CD4-positive, alpha-beta T cell (primary cell): ENCODE data around the gene IFNAR2. TPM values are rescaled to one million over a fixed set of nuclear protein-coding genes. Genes with fewer than 3 reads are reported as not detected.
A peak's percentile ranks its signal among the peaks of the same experiment; 100 is the strongest.

Source experiments
- ATAC-seq: fragments of 200-7000 bp; cut with Tn5 transposase; one replicate; pipeline ENCODE4 v1.10.0; 2022; ENCODE audit warnings: mild to moderate bottlenecking; ENCODE audit not compliant: poor library complexity
- CTCF ChIA-PET: fragments of 350-600 bp; sonication (Branson Sonifier 250); formaldehyde crosslinking; loops from one replicate; lab custom pipeline; 2021; ENCODE audit warnings: antibody characterized with exemption, inconsistent platforms; lab: Charles Lee
- POLR2A ChIA-PET: fragments of 350-600 bp; sonication (Branson Sonifier 250); formaldehyde crosslinking; loops from one replicate; lab custom pipeline; 2021; ENCODE audit warnings: antibody characterized with exemption, inconsistent platforms; lab: Charles Lee
- DNase-seq, 14 experiments: peaks; one replicate each; pipeline ENCODE4 v3.0.0-alpha.2; 2013 to 2020; ENCODE audit warnings: mixed read lengths in 2 of 14
- H3K27ac ChIP-seq, 2 donors: one replicate each; pipeline versions ENCODE4 v1.5.1 to v1.7.0; 2013; ENCODE audit warnings: low read length in 2 of 2, low read depth in 1 of 2, mild to moderate bottlenecking in 1 of 2
- H3K27me3 ChIP-seq, 2 experiments: 1 replicate in 1 of 2; 2 replicates in 1 of 2; pipeline versions ENCODE4 v1.6.1 to v1.7.0; 2013; ENCODE audit warnings: low read length in 2 of 2, control low read depth in 1 of 2, mild to moderate bottlenecking in 1 of 2, moderate library complexity in 1 of 2; ENCODE audit not compliant: insufficient read depth in 2 of 2, control insufficient read depth in 1 of 2
- H3K36me3 ChIP-seq: one replicate; pipeline ENCODE4 v1.6.1; 2013; ENCODE audit warnings: low read length, control low read depth; ENCODE audit not compliant: insufficient read depth
- H3K4me1 ChIP-seq: one replicate; pipeline ENCODE4 v1.6.1; 2013; ENCODE audit warnings: low read length, control low read depth; ENCODE audit not compliant: insufficient read depth
- H3K4me3 ChIP-seq: one replicate; pipeline ENCODE4 v1.5.1; 2013; ENCODE audit warnings: mild to moderate bottlenecking, low read length, moderate library complexity
- H3K9me3 ChIP-seq, 2 experiments: 1 replicate in 1 of 2; 2 replicates in 1 of 2; pipeline versions ENCODE4 v1.6.1 to v1.7.0; 2013; ENCODE audit warnings: low read length in 2 of 2, mild to moderate bottlenecking in 2 of 2, control low read depth in 1 of 2, moderate library complexity in 1 of 2; ENCODE audit not compliant: control insufficient read depth in 1 of 2, insufficient read depth in 1 of 2
- H3K27ac Mint-ChIP-seq: one replicate; pipeline ENCODE4 v1.8.0; 2020; ENCODE audit warnings: mixed read lengths
- H3K27me3 Mint-ChIP-seq: one replicate; pipeline ENCODE4 v1.8.0; 2021; ENCODE audit warnings: mixed read lengths
- H3K36me3 Mint-ChIP-seq: one replicate; pipeline ENCODE4 v1.8.0; 2021; ENCODE audit warnings: low read depth, mixed read lengths
- H3K4me1 Mint-ChIP-seq: one replicate; pipeline ENCODE4 v1.8.0; 2021; ENCODE audit warnings: low read depth, mixed read lengths
- H3K4me3 Mint-ChIP-seq: one replicate; pipeline ENCODE4 v1.8.0; 2020; ENCODE audit warnings: mild to moderate bottlenecking, mixed read lengths
- H3K9me3 Mint-ChIP-seq: one replicate; pipeline ENCODE4 v1.8.0; 2020; ENCODE audit warnings: mixed read lengths
- intact Hi-C, 2 experiments: fragments of 100-400 bp; cut with DNase I in 1 of 2; cut with micrococcal nuclease in 1 of 2; formaldehyde crosslinking; loops; one replicate each; pipeline versions ENCODE4 v1.15.1 to v1.9.0; 2023 to 2025; cut with DNase I, micrococcal nuclease
- total RNA-seq, 174 experiments: library from RNA in 2 of 174; stranded (reverse) in 2 of 174; gene quantifications; one replicate each; pipeline ENCODE4 v1.2.3 and lab custom pipeline; 2021 to 2026
- TF ChIP-seq, protein P1 (sequence below): fragments of 200-600 bp; IDR thresholded peaks from one replicate; pipeline ENCODE4 v1.8.0; 2022; ENCODE audit warnings: antibody characterized with exemption, mild to moderate bottlenecking

IFNAR2 gene
- total RNA-seq, 2 experiments from 2014 or later = 26.6 to 28.2 TPM

DNA sequence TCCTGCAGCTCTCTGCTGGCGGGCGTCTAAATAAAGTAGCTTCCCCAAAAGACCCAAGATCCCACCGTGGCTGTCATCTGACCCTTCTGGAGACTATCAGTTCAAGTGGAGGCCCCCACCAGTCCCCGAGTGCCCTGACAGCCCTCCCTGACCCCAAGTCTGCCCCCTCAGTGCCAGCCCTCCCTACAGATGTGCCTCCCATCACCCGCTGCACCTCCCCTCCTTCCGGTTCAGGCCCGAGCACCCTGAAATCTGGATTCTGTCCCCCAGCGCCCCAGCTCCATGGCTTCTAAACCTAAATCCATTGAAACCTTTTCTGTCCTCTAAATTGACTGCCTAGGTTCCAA lies 37.0 kb downstream of the IFNAR2 start:
- ChIA-PET CTCF (interaction anchor here (1.0 to 2.1 kb wide), 4 partner anchors 25 to 95 kb away, joined by 3 to 13 read pairs (median 4); no protein-coding TSS in a partner anchor), POLR2A (interaction anchor here (0.6 to 4.3 kb wide), 21 partner anchors 9 to 495 kb away, joined by 3 to 35 read pairs (median 5); partner anchors contain the start of genes IFNAR1, IFNAR2, PAXBP1 and TMEM50B)
- H3K36me3 Mint-ChIP-seq = peaks cover 74% of the 10 kb centered on the region
- Histone ChIP-seq H3K4me3 (peak overlapping the region; percentile 98), H3K27ac (peak overlapping the region; percentile 79 to 85), H3K9me3 (no peaks in the 10 kb centered on the region), H3K27me3 (no peaks in the 10 kb centered on the region), H3K36me3 (peaks cover 36% of the 10 kb centered on the region), H3K4me1 (peaks cover 56% of the 10 kb centered on the region)
- H3K27ac Mint-ChIP-seq = peak overlapping the region; percentile 94
- peak; percentile 28 for ATAC-seq
- no peaks in the 10 kb centered on the region for H3K27me3 Mint-ChIP-seq
- TF ChIP-seq, protein P1, sequence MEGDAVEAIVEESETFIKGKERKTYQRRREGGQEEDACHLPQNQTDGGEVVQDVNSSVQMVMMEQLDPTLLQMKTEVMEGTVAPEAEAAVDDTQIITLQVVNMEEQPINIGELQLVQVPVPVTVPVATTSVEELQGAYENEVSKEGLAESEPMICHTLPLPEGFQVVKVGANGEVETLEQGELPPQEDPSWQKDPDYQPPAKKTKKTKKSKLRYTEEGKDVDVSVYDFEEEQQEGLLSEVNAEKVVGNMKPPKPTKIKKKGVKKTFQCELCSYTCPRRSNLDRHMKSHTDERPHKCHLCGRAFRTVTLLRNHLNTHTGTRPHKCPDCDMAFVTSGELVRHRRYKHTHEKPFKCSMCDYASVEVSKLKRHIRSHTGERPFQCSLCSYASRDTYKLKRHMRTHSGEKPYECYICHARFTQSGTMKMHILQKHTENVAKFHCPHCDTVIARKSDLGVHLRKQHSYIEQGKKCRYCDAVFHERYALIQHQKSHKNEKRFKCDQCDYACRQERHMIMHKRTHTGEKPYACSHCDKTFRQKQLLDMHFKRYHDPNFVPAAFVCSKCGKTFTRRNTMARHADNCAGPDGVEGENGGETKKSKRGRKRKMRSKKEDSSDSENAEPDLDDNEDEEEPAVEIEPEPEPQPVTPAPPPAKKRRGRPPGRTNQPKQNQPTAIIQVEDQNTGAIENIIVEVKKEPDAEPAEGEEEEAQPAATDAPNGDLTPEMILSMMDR = no peak
- H3K4me1 Mint-ChIP-seq = peaks cover 55% of the 10 kb centered on the region
- intact Hi-C loops = loop anchor here (2.0 to 10.0 kb wide), 5 partner anchors 34 to 178 kb away; no protein-coding TSS in a partner anchor
- peak in 9 of 14 experiments; percentile 14 to 58 (median 42) for DNase-seq
- peak overlapping the region; percentile 99 for H3K4me3 Mint-ChIP-seq
- H3K9me3 Mint-ChIP-seq = no peaks in the 10 kb centered on the region

DNA sequence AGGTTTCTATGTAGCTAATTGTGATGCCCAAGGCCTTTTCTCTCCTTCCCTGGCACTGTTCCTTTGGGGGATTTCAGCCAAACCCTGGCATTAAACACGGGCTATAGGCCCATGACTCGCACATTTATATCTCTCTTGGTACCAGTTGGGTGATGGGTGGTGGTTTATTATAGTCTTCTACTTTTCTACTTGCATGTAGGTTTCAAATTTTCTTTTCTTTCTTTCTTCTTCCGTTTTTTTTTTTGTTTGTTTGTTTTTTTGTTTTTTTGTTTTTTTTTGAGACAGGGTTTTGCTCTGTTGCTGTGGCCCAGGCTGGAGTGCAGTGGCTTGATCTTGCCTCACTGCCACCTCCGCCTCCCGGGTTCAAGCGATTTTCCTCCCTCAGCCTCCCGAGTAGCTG lies 37.5 kb downstream of the IFNAR2 start:
- H3K9me3 ChIP-seq = no peaks in the 10 kb centered on the region
- no peaks in the 10 kb centered on the region for H3K27me3 Mint-ChIP-seq
- peaks cover 75% of the 10 kb centered on the region for H3K36me3 Mint-ChIP-seq
- intact Hi-C loops = loop anchor here (2.0 to 10.0 kb wide), 5 partner anchors 35 to 178 kb away; no protein-coding TSS in a partner anchor
- TF ChIP-seq, protein P1 = no peak
- no peaks in the 10 kb centered on the region for H3K27me3 ChIP-seq
- ChIA-PET POLR2A (interaction anchor here (0.6 to 4.3 kb wide), 18 partner anchors 10 to 496 kb away, joined by 3 to 35 read pairs (median 6); partner anchors contain the start of genes IFNAR1, PAXBP1 and TMEM50B), CTCF (interaction anchor here (0.7 to 1.6 kb wide), 5 partner anchors 20 to 94 kb away, joined by 3 to 6 read pairs (median 3); no protein-coding TSS in a partner anchor)
- H3K36me3 ChIP-seq = peaks cover 41% of the 10 kb centered on the region
- no peaks in the 10 kb centered on the region for H3K9me3 Mint-ChIP-seq
- DNase-seq (peak in 1 of 14 experiments; percentile 31), ATAC-seq (no peak)
- H3K4me3 Mint-ChIP-seq = peak overlapping the region; percentile 99
- peak overlapping the region; percentile 94 for H3K27ac Mint-ChIP-seq
- H3K4me1 Mint-ChIP-seq = peaks cover 52% of the 10 kb centered on the region
- peak overlapping the region; percentile 98 for H3K4me3 ChIP-seq
- H3K4me1 ChIP-seq = peaks cover 52% of the 10 kb centered on the region
- peak overlapping the region; percentile 79 to 85 for H3K27ac ChIP-seq

DNA sequence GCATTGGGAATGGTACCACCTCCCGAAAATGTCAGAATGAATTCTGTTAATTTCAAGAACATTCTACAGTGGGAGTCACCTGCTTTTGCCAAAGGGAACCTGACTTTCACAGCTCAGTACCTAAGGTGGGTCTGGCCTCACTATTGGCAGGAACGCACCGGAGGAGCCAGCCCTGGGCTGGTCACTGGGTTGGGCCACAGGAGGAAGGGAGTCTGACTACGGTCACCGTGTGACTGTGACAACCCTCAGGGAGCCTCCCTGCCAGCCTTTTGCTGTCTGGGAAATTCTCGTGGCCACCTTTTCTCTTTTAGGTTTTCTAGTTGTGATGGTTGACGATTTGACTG lies 38.6 kb downstream of the IFNAR2 start:
- Mint-ChIP-seq H3K36me3 (peaks cover 73% of the 10 kb centered on the region), H3K4me1 (peaks cover 60% of the 10 kb centered on the region), H3K4me3 (peak overlapping the region; percentile 99), H3K27me3 (no peaks in the 10 kb centered on the region), H3K9me3 (no peaks in the 10 kb centered on the region), H3K27ac (peak overlapping the region; percentile 94)
- TF ChIP-seq, protein P1 = no peak
- Histone ChIP-seq H3K9me3 (no peaks in the 10 kb centered on the region), H3K4me3 (no peak overlapping the region), H3K36me3 (peaks cover 41% of the 10 kb centered on the region), H3K4me1 (peaks cover 49% of the 10 kb centered on the region), H3K27me3 (no peaks in the 10 kb centered on the region), H3K27ac (peak overlapping the region; percentile 43 to 51)
- DNase-seq (peak in 2 of 14 experiments; percentile 20 to 39), ATAC-seq (no peak)
- intact Hi-C loops = loop anchor here in 1 of 2 experiments (5.0 to 10.0 kb wide), 3 partner anchors 36 to 176 kb away; no protein-coding TSS in a partner anchor
- ChIA-PET POLR2A (interaction anchor here (0.7 to 4.3 kb wide), 6 partner anchors 16 to 497 kb away, joined by 3 to 35 read pairs (median 3); partner anchors contain the start of genes IFNAR1 and PAXBP1), CTCF (interaction anchor here (0.7 to 1.4 kb wide), 2 partner anchors 30 to 68 kb away, joined by 3 to 6 read pairs; no protein-coding TSS in a partner anchor)
